ENCODE data around the gene IGF1.

The IGF1 gene

DNA sequence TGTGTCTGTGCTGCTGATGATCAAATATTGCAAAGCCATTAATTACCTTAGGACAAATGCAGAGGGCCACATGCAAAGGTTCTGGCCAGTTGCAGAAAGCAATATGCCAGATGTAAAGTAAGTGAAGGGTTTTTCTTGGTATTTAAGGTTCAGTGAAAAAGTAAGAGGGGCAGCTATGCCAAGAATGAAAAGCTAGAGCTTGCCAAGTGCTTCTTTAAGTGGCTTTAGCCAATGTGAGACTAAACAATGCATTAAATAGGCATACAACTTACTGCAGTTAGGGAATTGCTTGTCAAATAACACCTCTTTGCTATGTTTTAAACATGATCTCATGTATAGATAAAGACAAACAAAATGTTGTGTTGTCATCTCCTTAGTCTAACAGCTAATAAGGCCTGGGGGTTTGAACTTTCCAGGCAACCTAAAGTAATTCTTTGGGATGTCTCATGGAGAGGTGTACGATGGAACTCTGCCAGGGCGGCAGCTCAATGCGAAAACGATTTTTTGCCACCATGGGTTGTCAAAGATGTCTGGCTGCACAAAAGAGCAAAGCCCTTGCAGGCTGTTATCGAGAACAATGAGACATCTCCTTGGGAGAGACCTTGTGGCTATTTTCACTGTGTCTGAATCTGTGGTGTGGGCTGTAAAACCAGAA, 12.0 kb downstream of the IGF1 start:
- TF ChIP-seq EZH2phosphoT487 (IDR thresholded peaks at IDR 0.05; ENCODE audit: borderline replicate concordance, low read length) (no peak), CTCF (IDR thresholded peaks at IDR 0.05; ENCODE audit: low read depth, low read length, poor library complexity, severe bottlenecking) (no peak)
- Histone ChIP-seq H3K4me3 (ENCODE audit: low read length) (no peak overlapping the region), H3K27me3 (ENCODE audit: control insufficient read depth, low read length) (no peaks in the 10 kb centered on the region), H3K9me2 (replicated peaks; ENCODE audit: control insufficient read depth, low read length) (no peaks in the 10 kb centered on the region), H4K20me1 (ENCODE audit: control insufficient read depth, insufficient read depth, low read depth, low read length) (no peaks in the 10 kb centered on the region), H3F3A (ENCODE audit: control insufficient read depth, insufficient read depth) (no peaks in the 10 kb centered on the region), H3K79me2 (ENCODE audit: control insufficient read depth, low read length) (no peaks in the 10 kb centered on the region), H3K27ac (ENCODE audit: low read depth, low read length) (no peak overlapping the region), H3K4me2 (ENCODE audit: low read length) (no peak overlapping the region), H3K36me3 (ENCODE audit: control insufficient read depth, low read length) (no peaks in the 10 kb centered on the region), H3K4me1 (ENCODE audit: control insufficient read depth, low read length) (no peaks in the 10 kb centered on the region), H3K9me3 (ENCODE audit: control insufficient read depth, insufficient read depth, low read length) (no peaks in the 10 kb centered on the region)

DNA sequence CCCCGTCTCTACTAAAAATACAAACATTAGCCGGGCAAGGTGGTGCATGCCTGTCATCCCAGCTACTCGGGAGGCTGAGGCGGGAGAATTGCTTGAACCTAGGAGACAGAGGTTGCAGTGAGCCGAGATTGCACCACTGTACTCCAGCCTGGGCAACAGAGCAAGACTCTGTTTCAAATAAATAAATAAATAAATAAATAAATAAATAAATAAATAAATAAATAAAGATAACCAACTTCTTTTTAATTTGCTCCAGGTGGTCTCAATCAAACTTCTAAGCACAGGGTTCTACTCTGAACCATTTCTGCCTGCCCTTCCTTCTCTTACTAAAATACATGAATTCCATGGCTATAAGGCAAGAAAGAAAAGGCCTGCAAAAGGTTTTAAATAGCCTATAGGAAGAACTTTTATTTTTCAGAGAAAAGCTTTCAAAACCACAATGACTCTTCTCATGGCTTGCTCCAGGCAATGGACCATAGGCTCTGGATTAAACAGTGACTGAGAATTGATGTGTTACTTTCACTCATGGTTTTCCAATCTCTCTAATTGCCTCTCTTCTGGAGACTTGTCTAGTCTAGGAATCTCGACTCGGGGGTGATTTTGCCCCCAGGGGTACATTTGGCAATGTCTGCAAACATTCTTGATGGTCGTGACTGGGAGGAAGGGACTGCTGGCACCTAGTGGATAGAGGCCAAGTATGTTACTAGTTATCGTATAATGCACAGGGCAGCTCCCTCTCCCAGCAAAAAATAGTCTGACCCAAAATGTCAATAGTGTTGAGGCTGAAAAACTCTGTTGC, 14.4 kb downstream of the IGF1 start:
- H3K27ac ChIP-seq (ENCODE audit: low read depth, low read length): no peak overlapping the region
- no peaks in the 10 kb centered on the region for H3K27me3 ChIP-seq (ENCODE audit: control insufficient read depth, low read length)
- no peak overlapping the region for H3K4me3 ChIP-seq (ENCODE audit: low read length)
- no peaks in the 10 kb centered on the region for H3K4me1 ChIP-seq (ENCODE audit: control insufficient read depth, low read length)
- no peaks in the 10 kb centered on the region for H3K79me2 ChIP-seq (ENCODE audit: control insufficient read depth, low read length)
- no peaks in the 10 kb centered on the region for H3K9me3 ChIP-seq (ENCODE audit: control insufficient read depth, insufficient read depth, low read length)
- no peaks in the 10 kb centered on the region for H3F3A ChIP-seq (ENCODE audit: control insufficient read depth, insufficient read depth)
- H3K4me2 ChIP-seq (ENCODE audit: low read length): no peak overlapping the region
- no peaks in the 10 kb centered on the region for H4K20me1 ChIP-seq (ENCODE audit: control insufficient read depth, insufficient read depth, low read depth, low read length)
- H3K36me3 ChIP-seq (ENCODE audit: control insufficient read depth, low read length): no peaks in the 10 kb centered on the region
- H3K9me2 ChIP-seq (replicated peaks; ENCODE audit: control insufficient read depth, low read length): no peaks in the 10 kb centered on the region
- TF ChIP-seq CTCF (IDR thresholded peaks at IDR 0.05; ENCODE audit: low read depth, low read length, poor library complexity, severe bottlenecking) (no peak), EZH2phosphoT487 (IDR thresholded peaks at IDR 0.05; ENCODE audit: borderline replicate concordance, low read length) (no peak)

GRCh38 chr12:102463659-102464249, 16.6 kb downstream of the IGF1 start:
- Histone ChIP-seq H3K4me2 (ENCODE audit: low read length) (no peak overlapping the region), H3K4me1 (ENCODE audit: control insufficient read depth, low read length) (no peaks in the 10 kb centered on the region), H3K9me2 (replicated peaks; ENCODE audit: control insufficient read depth, low read length) (no peaks in the 10 kb centered on the region), H3K4me3 (ENCODE audit: low read length) (no peak overlapping the region), H3K36me3 (ENCODE audit: control insufficient read depth, low read length) (no peaks in the 10 kb centered on the region), H3F3A (ENCODE audit: control insufficient read depth, insufficient read depth) (no peaks in the 10 kb centered on the region), H3K27ac (ENCODE audit: low read depth, low read length) (no peak overlapping the region), H3K9me3 (ENCODE audit: control insufficient read depth, insufficient read depth, low read length) (no peaks in the 10 kb centered on the region), H3K27me3 (ENCODE audit: control insufficient read depth, low read length) (no peaks in the 10 kb centered on the region), H4K20me1 (ENCODE audit: control insufficient read depth, insufficient read depth, low read depth, low read length) (no peaks in the 10 kb centered on the region), H3K79me2 (ENCODE audit: control insufficient read depth, low read length) (no peaks in the 10 kb centered on the region)
- TF ChIP-seq CTCF (IDR thresholded peaks at IDR 0.05; ENCODE audit: low read depth, low read length, poor library complexity, severe bottlenecking): no peak
- no peak for TF ChIP-seq EZH2phosphoT487 (IDR thresholded peaks at IDR 0.05; ENCODE audit: borderline replicate concordance, low read length)

Measured in DOHH2 (cell line).